Activated CD4-positive, alpha-beta T cell treated with anti-CD3 and anti-CD28 coated beads for 4 hours (primary cell): ENCODE measurements around the gene MPO.

ENCODE experiments used
- DNase-seq, 2 donors: peaks; one replicate each; pipeline ENCODE4 v3.0.0-alpha.2; 2020

The MPO gene

DNA sequence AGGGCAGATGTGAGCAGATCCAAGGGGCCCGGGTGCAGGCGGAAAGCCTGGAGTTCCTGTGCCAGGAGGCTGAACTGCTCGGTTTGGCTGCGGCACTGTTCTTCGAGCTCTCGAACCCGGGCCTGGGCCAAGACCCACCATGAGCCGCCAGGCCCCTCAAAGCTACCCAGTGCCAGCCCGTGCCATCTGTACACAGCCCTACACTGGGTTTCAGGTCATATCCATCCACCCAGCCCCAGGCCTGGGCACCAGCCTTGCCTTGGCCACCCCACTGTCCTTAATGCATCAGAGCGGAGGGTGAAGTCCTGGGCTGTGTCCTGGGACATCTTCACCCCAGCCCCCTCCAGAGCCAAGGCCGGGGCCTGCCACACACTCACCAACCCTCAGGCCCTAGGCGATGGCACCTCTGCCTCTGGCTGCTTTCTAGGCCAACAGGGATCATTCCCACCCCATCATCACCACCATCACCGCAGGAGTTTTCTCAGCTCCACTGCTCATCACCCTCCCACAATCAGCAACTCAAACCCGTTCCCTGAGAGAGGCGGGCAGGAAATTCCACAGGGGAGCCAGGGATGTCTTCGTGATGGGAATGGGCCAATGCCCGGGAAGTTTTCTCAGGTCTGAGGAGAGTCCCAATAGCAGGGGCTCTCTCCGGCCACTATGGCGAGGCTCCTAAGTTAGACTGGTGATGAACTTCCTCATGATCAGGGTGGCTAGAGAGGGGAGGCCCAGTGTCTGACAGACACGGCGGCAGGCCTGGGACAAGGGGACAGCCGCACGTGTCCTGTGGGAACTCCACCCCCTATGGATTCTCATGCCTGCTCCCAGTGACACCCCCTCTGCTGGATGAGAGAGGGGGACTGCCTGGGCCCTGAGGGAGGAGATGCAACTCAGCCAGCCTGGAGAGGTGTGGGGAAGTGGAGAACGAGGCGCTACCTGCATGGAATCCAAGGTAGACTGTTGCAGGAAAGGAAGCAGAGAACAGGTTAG, 38.7 kb upstream of the MPO start:
- DNase-seq, result no peak

DNA sequence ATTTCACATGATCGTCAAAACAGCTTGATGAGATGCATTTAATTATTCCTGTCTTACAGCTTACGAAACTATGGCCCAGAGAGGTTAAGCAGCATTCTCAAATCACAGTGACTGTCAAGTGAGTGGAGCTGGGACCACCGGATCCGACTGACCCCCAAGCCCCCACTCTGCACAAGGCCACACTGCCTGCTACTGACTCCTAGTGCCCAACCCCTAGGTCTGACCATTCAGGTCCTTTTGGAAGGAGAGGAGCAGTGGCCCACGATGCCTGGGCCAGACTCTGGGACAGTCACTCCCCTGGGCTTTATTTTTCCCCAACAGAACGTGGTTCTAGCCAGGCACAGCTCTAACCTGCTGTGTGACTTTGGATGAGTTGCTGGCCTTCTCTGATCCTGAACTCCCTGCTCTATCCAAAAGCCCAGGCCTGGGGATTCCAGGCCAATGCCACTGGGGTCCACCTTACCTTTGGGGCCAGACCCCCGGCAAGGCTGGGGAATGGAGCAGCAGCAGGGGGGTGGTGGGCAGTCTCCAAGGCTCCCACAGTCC, 38.0 kb upstream of the MPO start:
- no peak for DNase-seq

DNA sequence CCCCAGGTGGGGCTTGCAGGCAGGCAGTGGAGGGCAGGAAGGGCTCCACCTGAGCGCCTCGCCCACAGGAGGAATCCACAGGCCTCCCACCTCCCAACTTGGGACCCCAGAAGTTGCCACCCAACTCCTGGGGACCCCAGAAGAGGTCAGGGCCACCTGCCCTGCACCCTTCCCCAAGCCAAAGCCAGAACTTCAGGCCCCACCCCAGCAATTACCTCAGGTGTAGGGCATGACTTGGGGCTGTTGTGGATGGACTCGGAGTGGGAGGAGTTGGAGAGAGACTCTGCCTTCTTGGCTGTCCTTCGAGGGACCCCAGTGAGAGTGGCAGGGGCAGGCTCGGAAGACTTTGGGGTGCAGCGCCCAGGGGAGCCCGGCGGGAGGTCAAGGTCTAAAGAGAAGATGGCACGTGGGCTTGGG, 37.3 kb upstream of the MPO start:
- DNase-seq, result no peak

DNA sequence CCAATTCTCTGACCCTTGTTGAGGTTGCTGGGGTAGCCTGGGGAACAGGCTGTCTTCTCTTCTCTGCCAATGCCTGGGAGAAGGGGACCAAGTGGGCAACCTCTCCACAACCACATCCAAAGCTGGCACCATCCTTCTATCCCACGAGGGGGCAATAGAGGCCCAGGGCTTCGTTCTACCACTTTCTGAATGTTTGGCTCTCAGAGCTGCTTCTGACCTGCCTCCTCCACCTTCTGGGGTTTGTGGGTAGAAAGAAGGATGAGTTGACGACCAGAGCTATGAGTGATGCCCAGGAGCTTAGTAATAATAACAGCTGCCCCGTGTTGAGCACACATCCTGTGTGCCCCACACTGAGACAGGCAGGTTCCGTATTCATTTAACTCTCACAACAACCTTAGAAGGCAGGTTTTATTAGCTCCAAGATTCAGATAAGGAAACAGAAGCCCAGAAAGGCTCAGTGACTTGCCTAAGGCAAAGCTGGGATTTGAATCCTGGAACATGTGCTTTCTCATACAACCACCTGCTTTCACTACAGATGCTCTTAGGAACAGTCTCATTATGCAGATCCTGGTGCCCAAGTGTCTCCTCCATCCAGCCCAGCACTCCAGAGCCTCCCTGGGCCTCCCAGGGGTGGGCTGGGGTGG, 36.8 kb upstream of the MPO start:
- DNase-seq, result peak; percentile 75 to 77

DNA sequence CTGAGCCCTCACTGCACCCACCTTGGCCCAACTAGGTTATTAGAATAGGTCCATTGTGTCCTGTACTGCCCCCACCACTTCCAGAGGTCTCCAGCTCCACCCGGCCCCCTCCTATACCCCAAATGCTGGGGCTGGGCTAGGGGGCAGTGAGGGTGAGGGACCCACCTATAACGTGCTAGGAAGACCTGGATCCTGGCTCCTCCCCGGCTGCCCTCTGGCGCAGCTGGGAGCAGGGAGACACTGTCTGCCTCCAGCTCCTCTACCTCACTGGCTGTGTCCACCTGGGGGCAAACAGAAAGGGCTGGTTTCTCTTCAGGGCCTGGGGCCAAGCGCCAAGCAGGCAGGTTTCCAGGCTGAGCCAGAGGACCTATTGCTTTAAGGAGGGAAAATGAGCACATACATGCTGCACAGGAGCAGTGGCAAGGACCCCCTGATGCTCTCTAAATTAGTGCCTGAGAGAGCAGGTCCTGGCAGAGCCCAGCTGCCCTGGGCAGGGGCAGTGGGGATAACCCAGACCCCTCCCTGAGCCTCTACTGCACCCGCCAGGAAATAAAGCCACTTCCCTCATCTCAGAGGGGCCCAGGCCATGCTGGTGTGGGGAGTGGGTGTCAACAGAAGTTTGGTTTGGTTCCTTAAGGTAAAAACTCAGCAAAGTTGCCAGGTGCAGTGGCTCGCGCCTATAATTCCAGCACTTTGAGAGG, 35.7 kb upstream of the MPO start:
- DNase-seq, result peak in 1 of 2 donors; percentile 0

DNA sequence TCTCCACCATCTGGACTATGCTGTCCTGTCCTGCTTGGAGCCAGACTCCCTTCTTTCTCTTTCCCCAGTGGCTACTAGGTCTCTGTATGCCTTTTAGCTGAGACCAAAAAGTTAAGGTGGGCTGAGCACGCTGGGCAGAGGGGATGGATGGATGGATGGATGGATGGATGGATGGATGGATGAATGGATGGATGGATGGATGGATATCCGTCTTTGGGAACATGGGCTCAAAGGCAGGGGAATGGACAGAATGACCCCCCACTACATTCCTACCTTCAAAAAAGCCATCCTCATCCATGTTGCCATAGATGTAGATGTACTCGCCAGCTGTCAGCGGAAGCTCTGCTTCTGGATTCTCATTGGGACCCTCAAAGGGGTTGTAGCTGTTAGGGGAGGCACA, 35.0 kb upstream of the MPO start:
- DNase-seq, result no peak

DNA sequence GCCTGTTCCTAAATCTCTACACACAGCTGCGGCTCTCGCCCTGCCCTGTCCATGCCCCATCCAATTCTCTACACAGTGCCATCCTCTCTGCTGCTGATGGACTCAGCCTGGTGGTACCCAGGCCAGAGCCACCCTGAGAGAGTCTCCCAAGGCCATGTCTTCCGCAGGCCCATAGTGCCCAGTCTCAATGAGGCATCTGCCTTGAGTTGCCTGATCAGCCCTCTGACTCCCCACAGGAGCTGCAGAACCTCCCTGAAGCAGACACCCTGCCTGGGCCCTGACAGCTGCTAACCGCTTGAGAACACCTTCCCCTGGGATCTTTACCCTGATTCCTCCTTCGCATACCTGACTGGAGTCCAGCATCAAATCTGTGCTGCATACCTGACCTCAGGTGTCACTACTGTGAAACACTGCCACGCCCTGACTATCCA, 34.6 kb upstream of the MPO start:
- no peak for DNase-seq

DNA sequence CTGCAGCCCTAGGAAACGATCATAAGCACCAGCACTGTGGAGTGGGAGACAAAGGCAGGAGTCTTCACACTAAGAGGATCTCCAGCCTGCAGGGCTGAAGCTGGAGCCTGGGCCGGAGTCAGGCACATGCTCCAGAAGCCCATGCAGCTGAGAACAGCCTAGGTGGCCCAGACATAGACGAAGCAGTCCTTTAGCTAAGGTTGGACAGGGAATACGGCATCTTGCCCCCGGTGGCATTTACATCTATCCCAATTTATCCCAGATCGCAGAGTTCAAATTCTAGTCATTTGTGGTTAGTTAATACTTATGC, 33.9 kb upstream of the MPO start:
- no peak for DNase-seq

DNA sequence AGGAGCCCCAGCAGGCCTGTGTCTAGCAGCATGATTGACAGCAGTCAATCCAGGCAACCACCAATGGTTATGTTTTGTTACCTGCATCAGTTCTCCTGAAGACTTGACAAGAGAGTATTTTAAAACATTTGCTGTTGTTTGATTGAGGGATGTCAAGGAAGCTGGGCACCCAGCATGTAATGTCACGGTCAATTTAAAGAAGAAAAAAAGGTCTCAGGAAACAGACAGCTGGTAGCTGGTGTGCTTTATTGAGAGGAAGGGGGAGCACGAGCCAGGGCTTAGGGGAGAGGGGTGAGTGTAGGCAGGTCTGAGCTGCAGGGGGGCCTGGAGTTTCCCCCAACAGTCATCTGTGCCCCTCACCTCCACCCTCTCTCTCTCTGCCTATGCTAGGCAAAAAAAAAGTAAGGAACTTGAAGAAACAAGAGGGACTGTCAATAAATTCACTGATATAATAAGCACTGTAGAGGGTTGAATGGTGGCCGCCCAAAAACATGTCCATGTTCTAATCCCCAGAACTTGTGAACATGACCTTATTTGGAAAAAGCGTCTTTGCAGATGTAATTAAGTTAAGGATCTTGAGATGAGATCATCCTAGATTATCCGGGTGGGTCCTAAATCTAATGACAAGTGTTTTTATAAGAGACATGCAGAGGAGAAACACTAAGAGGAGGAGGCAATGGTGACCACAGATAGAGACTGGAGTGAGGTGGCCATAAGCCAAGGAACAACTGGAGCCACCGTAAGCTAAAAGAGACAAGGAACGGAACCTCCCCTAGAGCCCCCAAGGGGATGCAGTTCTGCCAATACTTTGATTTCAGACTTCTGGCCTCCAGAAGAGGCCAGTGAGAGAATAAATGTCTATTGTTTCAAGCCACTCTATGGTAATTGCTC, 33.3 kb upstream of the MPO start:
- no peak for DNase-seq

DNA sequence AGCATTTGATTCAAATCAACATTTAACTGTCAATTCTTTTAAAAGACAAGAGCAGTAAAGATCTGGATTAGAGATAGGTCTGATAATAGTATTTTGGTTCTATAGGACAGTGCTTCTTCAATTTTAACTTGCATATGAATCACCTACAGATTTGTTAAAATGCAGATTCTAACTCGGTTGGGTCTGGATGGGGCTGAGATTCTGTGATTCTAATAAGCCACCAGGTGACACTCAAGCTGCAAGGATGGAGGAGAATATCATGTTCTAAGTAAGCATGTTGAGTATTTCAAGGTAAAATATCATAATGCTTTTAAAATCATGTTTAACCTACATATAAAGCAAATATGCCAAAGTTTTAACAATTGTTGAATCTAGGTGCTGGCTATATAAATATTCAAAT, 32.1 kb upstream of the MPO start:
- DNase-seq, result no peak

DNA sequence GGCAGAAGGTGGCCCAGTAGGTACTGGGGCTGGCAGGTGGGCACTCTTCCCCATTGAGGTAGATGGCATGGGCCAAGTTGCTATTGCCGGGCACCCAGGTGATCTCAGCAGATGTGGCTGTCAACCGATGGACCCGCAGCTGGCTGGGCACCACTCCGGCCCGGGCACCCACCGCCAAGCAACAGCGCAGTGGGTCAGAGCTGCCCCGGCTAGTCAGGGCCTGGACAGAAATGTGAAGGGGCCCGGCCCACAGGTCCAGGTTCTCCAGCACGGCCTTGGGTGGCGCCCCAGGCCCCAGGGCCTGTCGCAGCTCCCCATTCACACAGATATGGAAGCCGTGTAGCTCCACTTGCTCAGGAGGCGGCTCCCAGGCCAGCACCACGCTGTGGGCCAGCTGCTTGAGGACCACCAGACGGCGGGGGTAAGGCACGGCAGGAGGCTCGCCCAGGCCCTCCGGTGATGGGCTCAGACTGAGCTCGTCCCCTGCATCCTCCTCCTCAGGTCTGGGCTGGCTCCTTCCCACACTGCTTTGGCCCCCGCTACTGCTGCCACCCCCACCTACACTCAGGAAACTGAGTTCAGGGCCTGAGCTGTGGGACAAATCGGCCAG, 31.4 kb upstream of the MPO start:
- no peak for DNase-seq

DNA sequence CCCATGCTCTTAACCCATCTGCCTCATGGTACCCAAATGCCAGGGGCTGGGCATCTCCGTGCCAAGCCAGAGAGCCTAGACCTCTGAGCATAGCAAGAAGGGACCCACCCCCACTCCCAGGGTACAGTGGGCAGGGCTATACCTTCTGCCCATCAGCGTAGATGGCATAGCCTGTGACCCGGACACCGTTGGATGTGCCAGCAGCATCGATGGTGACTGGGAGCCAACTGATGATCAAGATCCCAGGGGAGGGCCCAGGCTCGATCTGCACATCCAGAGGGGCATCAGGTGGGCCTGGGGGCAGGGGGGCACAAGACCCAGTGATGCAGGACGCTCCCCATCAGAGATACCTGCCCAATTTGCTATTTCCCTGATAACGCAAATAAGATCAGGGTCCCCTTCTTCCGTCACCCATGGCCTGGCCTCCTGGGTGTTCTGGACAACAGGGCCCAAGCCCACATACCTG, 30.7 kb upstream of the MPO start:
- no peak for DNase-seq

DNA sequence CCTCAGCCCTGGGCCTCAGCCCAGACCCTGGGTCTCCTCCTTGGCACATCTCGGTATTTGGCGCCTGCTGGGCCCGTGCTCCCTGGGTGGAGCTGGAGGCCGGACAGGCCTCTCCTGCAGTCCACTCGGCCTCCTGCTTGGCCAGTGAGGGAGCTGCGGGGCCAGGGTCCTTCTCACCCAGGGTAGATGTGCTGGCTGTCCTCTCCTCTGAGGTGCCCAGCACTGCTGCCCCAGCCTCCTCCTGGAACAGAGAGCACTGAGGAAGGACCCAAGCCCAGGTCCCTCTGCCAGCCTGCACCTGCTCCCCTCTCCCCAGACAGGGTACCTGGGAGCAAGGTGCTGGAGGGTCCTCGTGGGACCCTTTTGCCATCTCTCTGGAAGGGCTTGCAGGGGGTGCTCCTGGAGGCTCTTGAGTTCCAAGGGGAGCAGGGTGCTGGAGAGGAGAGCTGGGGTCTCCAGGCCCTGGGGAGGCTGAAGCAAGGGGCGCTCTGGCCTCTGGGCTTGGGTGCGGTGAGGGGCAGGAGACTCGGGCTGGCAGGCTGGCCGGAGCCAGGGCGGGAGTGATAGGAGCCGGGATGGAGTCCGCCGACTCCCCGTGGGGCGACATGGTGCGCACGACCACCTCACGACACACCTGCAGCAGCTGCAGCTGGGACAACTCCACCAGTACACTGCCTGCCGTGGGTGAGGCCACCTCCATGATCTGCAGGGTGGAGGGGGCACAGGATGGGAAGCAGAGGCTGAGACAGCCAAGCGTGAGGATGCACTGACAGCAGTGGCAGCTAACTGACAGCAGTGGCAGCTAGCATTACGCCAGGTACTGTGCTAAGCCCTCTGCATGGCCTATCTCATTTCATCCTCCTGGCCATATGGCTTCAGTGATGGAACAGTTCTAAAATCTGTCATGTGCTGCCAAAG, 30.0 kb upstream of the MPO start:
- no peak for DNase-seq

DNA sequence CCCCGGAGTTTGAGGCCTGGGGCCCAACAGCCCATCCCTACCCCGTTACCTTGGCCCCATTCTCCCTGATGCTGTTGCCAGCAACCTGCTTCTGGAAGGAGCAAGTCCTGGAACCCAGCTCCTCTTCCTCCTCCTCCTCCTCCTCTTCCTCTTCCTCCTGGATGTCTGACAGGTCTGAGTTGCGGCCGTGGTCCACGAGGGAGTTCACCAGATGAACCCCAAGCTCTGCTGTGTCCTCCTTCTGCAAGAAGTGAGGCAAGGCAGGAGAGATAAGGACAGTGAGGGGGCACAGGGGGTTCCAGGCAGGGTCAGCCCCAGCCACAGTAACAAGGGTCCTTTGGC, 29.2 kb upstream of the MPO start:
- DNase-seq, result no peak

DNA sequence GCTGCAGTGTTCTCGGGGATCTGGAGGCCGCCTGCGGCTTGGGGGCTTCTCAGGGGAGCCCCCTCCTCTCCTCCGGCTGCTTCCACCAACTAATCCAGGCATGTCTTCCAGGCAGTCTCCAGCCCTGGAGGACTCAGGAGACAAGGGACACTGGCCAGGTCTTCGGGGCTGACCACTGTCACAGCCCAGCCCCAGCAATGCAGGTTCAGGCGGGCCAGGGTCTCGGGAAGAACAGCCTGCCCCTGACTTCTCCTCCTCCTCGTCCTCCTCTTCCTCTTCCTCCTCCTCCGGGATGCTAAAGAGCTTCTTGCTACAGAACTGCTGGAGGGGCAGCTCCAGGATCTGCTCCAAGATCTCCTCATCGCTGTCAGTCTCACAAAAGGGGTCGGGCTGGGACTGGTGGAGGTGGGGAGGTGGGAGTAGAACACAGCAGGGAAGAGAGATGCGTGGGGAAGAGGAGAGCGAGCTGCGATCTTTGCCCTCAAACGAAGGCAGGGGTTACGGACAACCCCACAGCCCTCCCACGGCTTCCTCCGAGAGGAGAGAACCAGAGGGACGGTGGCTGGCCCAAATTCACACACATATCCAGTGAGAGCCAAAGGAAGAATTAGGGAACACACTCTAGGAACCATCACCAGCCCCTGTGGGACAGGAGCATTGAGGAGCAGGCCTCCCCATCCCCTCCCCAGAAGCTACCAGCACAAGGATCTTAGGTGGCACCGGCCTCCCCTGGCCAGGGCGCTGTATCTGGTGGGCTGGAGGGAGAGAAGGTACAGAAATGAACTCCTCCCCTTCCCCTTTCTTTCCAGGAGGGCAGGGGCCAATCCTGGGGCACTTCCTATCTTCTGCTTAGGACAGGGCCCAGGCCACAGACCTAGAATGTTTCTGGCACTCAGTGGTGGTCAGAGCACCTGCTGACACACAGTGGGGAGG, 28.5 kb upstream of the MPO start:
- DNase-seq, result no peak

DNA sequence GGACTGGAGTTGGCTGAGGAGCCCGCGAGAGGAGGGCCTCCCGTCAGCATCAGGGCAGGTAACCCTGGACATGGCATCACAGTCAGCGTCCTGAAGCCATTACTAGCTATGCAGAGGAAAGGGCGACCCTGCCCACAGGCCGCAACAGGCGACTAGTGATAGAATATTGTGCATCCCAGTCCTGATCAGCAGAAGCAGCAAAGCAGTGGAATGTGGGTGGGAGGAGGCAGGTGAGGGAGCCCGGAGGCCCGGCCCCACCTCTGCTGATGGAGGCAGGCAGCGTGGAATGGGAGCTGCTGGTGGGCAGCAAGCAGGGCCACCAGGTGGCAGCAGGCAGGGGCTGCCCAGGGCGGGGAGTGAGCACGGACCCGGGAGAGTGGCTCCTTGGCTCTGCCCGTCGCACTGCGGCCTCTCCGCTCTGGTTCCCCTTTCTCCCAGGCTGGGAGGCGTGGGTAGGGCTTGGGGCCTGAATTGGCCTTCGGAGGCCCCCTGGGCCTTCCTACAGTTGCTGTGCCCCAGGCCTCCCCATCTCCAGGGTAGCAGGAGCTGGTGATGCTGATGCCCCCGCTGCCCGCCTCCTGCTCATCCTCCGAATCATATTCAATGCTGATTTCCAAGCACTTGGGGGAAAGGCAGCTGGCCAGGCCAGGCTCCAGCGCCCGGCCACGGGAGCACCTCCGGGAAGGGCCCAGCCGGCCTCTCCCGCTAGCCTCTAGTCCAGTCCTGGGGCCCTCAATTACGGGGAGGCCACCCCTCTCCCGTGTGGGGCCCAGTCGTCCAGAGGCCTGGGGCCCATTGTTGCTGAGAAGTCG, 27.6 kb upstream of the MPO start:
- no peak for DNase-seq

DNA sequence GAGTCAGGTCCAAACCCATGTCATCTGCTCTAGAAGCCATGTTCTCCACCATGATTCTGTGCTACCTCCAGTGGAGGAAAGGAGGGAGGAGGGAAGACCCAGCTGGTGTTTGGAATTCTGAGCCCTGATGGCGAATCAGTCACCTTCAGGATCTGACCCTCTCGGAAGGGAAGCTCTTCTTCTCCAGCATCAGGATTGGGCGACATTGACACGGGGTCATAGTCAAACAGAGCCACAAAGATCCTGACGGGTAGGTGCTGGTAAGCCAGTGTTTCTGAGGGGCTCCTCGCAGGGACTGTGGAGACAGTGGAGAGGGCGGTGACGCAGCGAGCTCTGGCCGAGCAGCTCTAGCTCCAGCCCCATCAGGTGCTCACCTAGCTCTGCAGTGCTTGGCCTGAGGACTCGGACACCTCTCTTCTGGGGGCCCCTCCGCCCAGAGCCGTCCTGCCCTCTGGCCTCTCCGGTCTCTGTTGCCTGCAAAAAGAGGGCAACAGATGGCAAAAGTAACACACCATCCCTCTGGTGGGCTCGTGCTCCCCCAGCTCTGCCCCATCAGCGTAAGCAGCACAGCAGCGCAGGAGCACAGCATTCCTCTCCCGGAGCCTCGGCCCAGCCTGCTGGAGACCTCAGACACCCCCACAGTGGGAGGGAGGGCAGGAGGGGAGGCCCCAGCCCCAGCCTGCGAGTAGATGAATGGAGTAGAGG, 26.9 kb upstream of the MPO start:
- DNase-seq, result no peak
